Astrocyte (in vitro differentiated cells and primary cell): ENCODE results near the gene MS4A2. TPM values are rescaled to one million over a fixed set of nuclear protein-coding genes. Genes with fewer than 3 reads are reported as not detected.

Source experiments
- DNase-seq: peaks from one replicate; pipeline ENCODE4 v3.0.0-alpha.2; 2010; ENCODE audit warnings: low read depth
- FAIRE-seq: peaks from 2 replicates; lab custom pipeline; 2011; peaks lifted over from hg19 to GRCh38; lab: Jason Lieb, UNC
- H2AFZ ChIP-seq: 2 replicates; pipeline ENCODE4 v1.6.0; 2012; ENCODE audit warnings: low read depth, low read length, inconsistent platforms
- H3K27ac ChIP-seq: 2 replicates; pipeline ENCODE4 v1.5.1; 2011; ENCODE audit warnings: low read depth, low read length, inconsistent platforms
- H3K27me3 ChIP-seq: 2 replicates; pipeline ENCODE4 v1.6.0; 2011; ENCODE audit warnings: low read length, inconsistent platforms; ENCODE audit not compliant: insufficient read depth
- H3K36me3 ChIP-seq: 2 replicates; pipeline ENCODE4 v1.5.1; 2011; ENCODE audit warnings: low read length, inconsistent platforms; ENCODE audit not compliant: insufficient read depth
- H3K4me1 ChIP-seq: 2 replicates; pipeline ENCODE4 v1.5.1; 2011; ENCODE audit warnings: low read length, inconsistent platforms; ENCODE audit not compliant: insufficient read depth
- H3K4me2 ChIP-seq: 2 replicates; pipeline ENCODE4 v1.6.0; 2012; ENCODE audit warnings: low read length, inconsistent platforms
- H3K4me3 ChIP-seq: 2 replicates; pipeline ENCODE4 v1.5.1; 2011; ENCODE audit warnings: low read depth, mild to moderate bottlenecking, low read length, inconsistent platforms; ENCODE audit not compliant: insufficient read depth
- H3K79me2 ChIP-seq: 2 replicates; pipeline ENCODE4 v1.6.0; 2012; ENCODE audit warnings: mild to moderate bottlenecking, low read length, inconsistent platforms; ENCODE audit not compliant: insufficient read depth
- H3K9ac ChIP-seq: 2 replicates; pipeline ENCODE4 v1.6.0; 2012; ENCODE audit warnings: mild to moderate bottlenecking, low read length, inconsistent platforms
- H3K9me3 ChIP-seq: 2 replicates; pipeline ENCODE4 v1.5.1; 2012; ENCODE audit warnings: low read depth, mild to moderate bottlenecking, low read length, inconsistent platforms; ENCODE audit not compliant: insufficient read depth
- H4K20me1 ChIP-seq: 2 replicates; pipeline ENCODE4 v1.6.0; 2012; ENCODE audit warnings: low read length, inconsistent platforms; ENCODE audit not compliant: insufficient read depth
- H3K27ac Mint-ChIP-seq: one replicate; pipeline ENCODE4 v1.8.0; 2021; ENCODE audit warnings: mild to moderate bottlenecking, mixed read lengths; ENCODE audit not compliant: unreplicated experiment
- H3K27me3 Mint-ChIP-seq: one replicate; pipeline ENCODE4 v1.8.0; 2021; ENCODE audit warnings: low read depth, mixed read lengths; ENCODE audit not compliant: unreplicated experiment
- H3K36me3 Mint-ChIP-seq: one replicate; pipeline ENCODE4 v1.8.0; 2021; ENCODE audit warnings: low read depth, mixed read lengths; ENCODE audit not compliant: unreplicated experiment
- H3K4me1 Mint-ChIP-seq: one replicate; pipeline ENCODE4 v1.8.0; 2021; ENCODE audit warnings: low read depth, mixed read lengths; ENCODE audit not compliant: unreplicated experiment
- H3K4me3 Mint-ChIP-seq: one replicate; pipeline ENCODE4 v1.8.0; 2021; ENCODE audit warnings: mild to moderate bottlenecking, moderate library complexity, mixed read lengths; ENCODE audit not compliant: unreplicated experiment
- H3K9me3 Mint-ChIP-seq: one replicate; pipeline ENCODE4 v1.8.0; 2021; ENCODE audit warnings: mild to moderate bottlenecking, mixed read lengths; ENCODE audit not compliant: unreplicated experiment
- CTCF ChIP-seq: IDR thresholded peaks from 2 replicates; pipeline ENCODE4 v1.5.1; 2011; ENCODE audit warnings: low read depth, mild to moderate bottlenecking, inconsistent platforms, low read length, moderate library complexity; ENCODE audit not compliant: insufficient read depth
- EZH2 ChIP-seq: IDR thresholded peaks from 2 replicates; pipeline ENCODE4 v1.6.1; 2012; ENCODE audit warnings: mild to moderate bottlenecking, low read length, inconsistent platforms; ENCODE audit not compliant: insufficient read depth
- total RNA-seq: library from RNA; stranded (reverse); gene quantifications from 2 replicates; pipeline ENCODE4 v1.2.1, GENCODE V29; 2021

The MS4A2 gene
- total RNA-seq, 1 donor from 2014 or later, result not detected

DNA sequence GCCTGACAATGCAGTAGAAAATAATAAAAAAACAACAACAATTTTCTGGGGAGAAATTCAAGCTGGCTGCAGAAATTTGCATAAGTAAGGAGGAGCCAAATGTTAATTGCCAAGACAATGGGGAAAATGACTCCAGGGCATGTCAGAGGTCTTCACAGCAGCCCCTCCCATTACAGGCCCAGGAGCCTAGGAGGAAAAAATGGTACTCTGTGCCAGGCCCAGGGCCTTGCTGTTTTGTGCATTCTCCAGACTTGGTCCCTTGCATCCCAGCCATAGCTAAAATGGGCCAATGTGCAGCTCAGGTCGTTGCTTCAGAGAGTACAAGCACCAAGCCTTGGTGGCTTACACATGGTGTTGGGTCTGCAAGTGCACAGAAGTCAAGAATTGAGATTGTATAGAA is 45.5 kb downstream of the MS4A2 start:
- TF ChIP-seq CTCF, result no peak
- no peak for TF ChIP-seq EZH2
- no peak overlapping the region for H3K27ac Mint-ChIP-seq
- Histone ChIP-seq H3K4me1 (no peaks in the 10 kb centered on the region), H3K9me3 (peaks cover 9% of the 10 kb centered on the region), H3K79me2 (no peaks in the 10 kb centered on the region), H3K27ac (no peak overlapping the region), H3K4me2 (no peak overlapping the region), H4K20me1 (no peaks in the 10 kb centered on the region), H3K4me3 (no peak overlapping the region), H2AFZ (no peak overlapping the region), H3K27me3 (no peaks in the 10 kb centered on the region), H3K36me3 (no peaks in the 10 kb centered on the region), H3K9ac (no peak overlapping the region)
- H3K4me1 Mint-ChIP-seq, result no peaks in the 10 kb centered on the region
- H3K9me3 Mint-ChIP-seq, result peaks cover 3% of the 10 kb centered on the region
- no peak for DNase-seq
- H3K27me3 Mint-ChIP-seq, result no peaks in the 10 kb centered on the region
- no peak overlapping the region for H3K4me3 Mint-ChIP-seq
- no peak for FAIRE-seq
- peaks cover 2% of the 10 kb centered on the region for H3K36me3 Mint-ChIP-seq

DNA sequence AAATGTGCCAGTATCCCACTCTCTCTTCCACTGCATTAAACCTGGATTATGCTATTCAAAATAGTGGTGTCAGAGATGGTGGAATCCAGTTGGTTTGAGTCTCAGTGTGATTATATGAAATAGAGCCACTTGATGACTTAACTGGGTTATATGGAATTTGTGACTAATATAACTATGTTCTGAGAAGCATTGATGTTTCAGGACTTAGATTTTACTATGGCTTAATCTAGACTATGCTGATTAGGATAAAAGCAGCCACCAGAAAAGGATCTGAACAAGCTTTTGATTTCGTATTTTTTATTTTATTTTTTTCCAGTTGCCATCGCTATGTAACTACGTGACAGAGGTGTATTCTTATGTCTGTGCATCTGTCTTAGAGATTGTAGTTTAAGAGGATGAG is 55.3 kb downstream of the MS4A2 start:
- DNase-seq (no peak), FAIRE-seq (no peak)
- H2AFZ ChIP-seq, result no peak overlapping the region
- H4K20me1 ChIP-seq, result no peaks in the 10 kb centered on the region
- H3K4me1 ChIP-seq, result no peaks in the 10 kb centered on the region
- H3K4me3 ChIP-seq, result no peak overlapping the region
- no peak overlapping the region for H3K9ac ChIP-seq
- TF ChIP-seq EZH2 (no peak), CTCF (no peak)
- Mint-ChIP-seq H3K4me3 (no peak overlapping the region), H3K27ac (no peak overlapping the region), H3K9me3 (no peaks in the 10 kb centered on the region), H3K36me3 (no peaks in the 10 kb centered on the region), H3K27me3 (no peaks in the 10 kb centered on the region), H3K4me1 (no peaks in the 10 kb centered on the region)
- no peaks in the 10 kb centered on the region for H3K27me3 ChIP-seq
- no peak overlapping the region for H3K27ac ChIP-seq
- no peaks in the 10 kb centered on the region for H3K79me2 ChIP-seq
- H3K36me3 ChIP-seq, result no peaks in the 10 kb centered on the region
- no peak overlapping the region for H3K4me2 ChIP-seq
- H3K9me3 ChIP-seq, result no peaks in the 10 kb centered on the region

- Histone ChIP-seq H3K9me3 (no peaks in the 10 kb centered on the region), H3K36me3 (no peaks in the 10 kb centered on the region), H3K4me1 (no peaks in the 10 kb centered on the region), H4K20me1 (no peaks in the 10 kb centered on the region), H3K79me2 (no peaks in the 10 kb centered on the region), H3K27ac (no peak overlapping the region), H3K9ac (no peak overlapping the region), H3K27me3 (no peaks in the 10 kb centered on the region), H2AFZ (no peak overlapping the region), H3K4me3 (no peak overlapping the region), H3K4me2 (no peak overlapping the region)
- H3K4me1 Mint-ChIP-seq, result no peaks in the 10 kb centered on the region
- no peak for FAIRE-seq
- no peaks in the 10 kb centered on the region for H3K36me3 Mint-ChIP-seq
- no peaks in the 10 kb centered on the region for H3K9me3 Mint-ChIP-seq
- H3K27ac Mint-ChIP-seq, result no peak overlapping the region
- H3K4me3 Mint-ChIP-seq, result no peak overlapping the region
- TF ChIP-seq CTCF, result no peak
- no peak for TF ChIP-seq EZH2
- no peak for DNase-seq
- H3K27me3 Mint-ChIP-seq, result no peaks in the 10 kb centered on the region
Observed at GRCh38 chr11:60145677-60146076, 57.2 kb downstream of the MS4A2 start.

Other genes starting within 250 kb of the MS4A2 start
- not detected in 2 replicates for gene CBLIF, start 243.2 kb upstream of the MS4A2 start, total RNA-seq
- gene TCN1, start 222.2 kb upstream of the MS4A2 start, total RNA-seq, result 0.45 TPM in 1 of 2 replicates, not detected in the other
- not detected in 2 replicates for gene OOSP3, start 209.9 kb upstream of the MS4A2 start, total RNA-seq
- not detected in 2 replicates for gene OOSP1, start 150.2 kb upstream of the MS4A2 start, total RNA-seq
- gene OOSP4A, start 124.6 kb upstream of the MS4A2 start, total RNA-seq, result not detected in 2 replicates
- gene OOSP4B, start 71.5 kb upstream of the MS4A2 start, total RNA-seq, result not detected in 2 replicates
- gene OOSP2, start 48.3 kb upstream of the MS4A2 start, total RNA-seq, result not detected in 2 replicates
- gene MS4A3, start 32.0 kb upstream of the MS4A2 start, total RNA-seq, result not detected in 2 replicates
- not detected in 2 replicates for gene MS4A6A, start 94.4 kb downstream of the MS4A2 start, total RNA-seq
- gene MS4A4E, start 154.5 kb downstream of the MS4A2 start, total RNA-seq, result not detected in 2 replicates
- 0.32 TPM in 1 of 2 replicates, not detected in the other for gene MS4A4A, start 192.0 kb downstream of the MS4A2 start, total RNA-seq
- not detected in 2 replicates for gene MS4A6E, start 238.6 kb downstream of the MS4A2 start, total RNA-seq